ENCODE results near the gene PLD1.

DNA sequence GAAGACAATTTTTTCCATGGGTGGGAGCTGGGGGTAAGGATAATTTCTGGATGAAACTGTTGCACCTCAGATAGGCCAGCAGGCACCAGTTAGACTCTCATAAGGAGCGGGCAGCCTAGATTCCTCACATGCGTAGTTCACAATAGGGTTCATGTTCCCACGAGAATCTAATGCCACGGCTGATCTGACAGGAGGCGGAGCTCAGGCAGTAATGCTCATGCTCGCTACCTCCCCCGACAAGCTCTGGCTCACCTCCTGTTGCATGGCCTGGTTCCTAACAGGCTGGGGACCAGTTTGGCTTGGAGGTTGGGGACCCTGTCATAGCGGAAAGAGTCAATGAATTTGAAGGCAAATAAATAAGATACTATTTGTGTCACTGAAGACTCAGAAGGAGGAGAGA is 105.5 kb downstream of the PLD1 start:
- TF ChIP-seq, protein P1, sequence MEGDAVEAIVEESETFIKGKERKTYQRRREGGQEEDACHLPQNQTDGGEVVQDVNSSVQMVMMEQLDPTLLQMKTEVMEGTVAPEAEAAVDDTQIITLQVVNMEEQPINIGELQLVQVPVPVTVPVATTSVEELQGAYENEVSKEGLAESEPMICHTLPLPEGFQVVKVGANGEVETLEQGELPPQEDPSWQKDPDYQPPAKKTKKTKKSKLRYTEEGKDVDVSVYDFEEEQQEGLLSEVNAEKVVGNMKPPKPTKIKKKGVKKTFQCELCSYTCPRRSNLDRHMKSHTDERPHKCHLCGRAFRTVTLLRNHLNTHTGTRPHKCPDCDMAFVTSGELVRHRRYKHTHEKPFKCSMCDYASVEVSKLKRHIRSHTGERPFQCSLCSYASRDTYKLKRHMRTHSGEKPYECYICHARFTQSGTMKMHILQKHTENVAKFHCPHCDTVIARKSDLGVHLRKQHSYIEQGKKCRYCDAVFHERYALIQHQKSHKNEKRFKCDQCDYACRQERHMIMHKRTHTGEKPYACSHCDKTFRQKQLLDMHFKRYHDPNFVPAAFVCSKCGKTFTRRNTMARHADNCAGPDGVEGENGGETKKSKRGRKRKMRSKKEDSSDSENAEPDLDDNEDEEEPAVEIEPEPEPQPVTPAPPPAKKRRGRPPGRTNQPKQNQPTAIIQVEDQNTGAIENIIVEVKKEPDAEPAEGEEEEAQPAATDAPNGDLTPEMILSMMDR (IDR thresholded peaks at IDR 0.05) = no peak
- TF ChIP-seq POLR2A (IDR thresholded peaks at IDR 0.05) = no peak

All from right lobe of liver (tissue), 4 donors.